Left lung (tissue), 10 donors: ENCODE measurements around the gene SPOP. TPM values are rescaled to one million over a fixed set of nuclear protein-coding genes. Genes with fewer than 3 reads are reported as not detected.
"Not testable (repeated sequence)": the region's sequence is repeated elsewhere in the genome, so short reads cannot be mapped to it uniquely, and the experiment has no call there.

Experiments used
- ATAC-seq: fragments of 200-7000 bp; cut with Tn5 transposase; one replicate; pipeline ENCODE4 v1.9.1; 2020; ENCODE audit warnings: moderate library complexity
- DNase-seq, 4 donors: peaks; one replicate each; pipeline ENCODE4 v3.0.0-alpha.2; 2013 to 2020
- H3K27ac ChIP-seq, 2 donors: fragments of 200-600 bp; sonication (generic) in 1 of 2; one replicate each; pipeline versions ENCODE4 v1.5.0 to v1.8.0; 2020 to 2021
- H3K27me3 ChIP-seq, 2 donors: fragments of 200-600 bp; sonication (generic) in 1 of 2; one replicate each; pipeline versions ENCODE4 v1.5.0 to v1.8.0; 2020 to 2021
- H3K36me3 ChIP-seq, 2 donors: fragments of 200-600 bp; sonication (generic) in 1 of 2; one replicate each; pipeline versions ENCODE4 v1.5.0 to v1.8.0; 2020 to 2021
- H3K4me1 ChIP-seq, 2 donors: fragments of 200-600 bp; one replicate each; pipeline ENCODE4 v1.8.0; 2021
- H3K4me3 ChIP-seq, 2 donors: fragments of 200-600 bp; sonication (generic) in 1 of 2; one replicate each; pipeline versions ENCODE4 v1.5.0 to v1.8.0; 2020 to 2021; ENCODE audit warnings: mild to moderate bottlenecking in 1 of 2
- H3K9me3 ChIP-seq, 2 donors: fragments of 200-600 bp; sonication (generic) in 1 of 2; one replicate each; pipeline versions ENCODE4 v1.5.0 to v1.8.0; 2020 to 2021
- intact Hi-C, 2 donors: fragments of 100-400 bp; cut with DNase I; formaldehyde crosslinking; loops; one replicate each; pipeline versions ENCODE4 v1.11.2 to v1.14.2; 2022
- polyA plus RNA-seq, 6 donors: library from polyadenylated mRNA; unstranded; fragments of 120-200 nt; gene quantifications; one replicate each; pipeline ENCODE4 v1.2.1, GENCODE V29; 2013; ENCODE audit not compliant: insufficient read length in 6 of 6
- total RNA-seq, 2 donors: library from RNA; stranded (reverse); fragmentation: NEBNext Ultra II Directional; extraction: Animal tissue kit (Norgen Biotek cat#: 25700); gene quantifications; one replicate each; pipeline ENCODE4 v1.2.1, GENCODE V29; 2021
- TF ChIP-seq, protein P1 (sequence below), 2 donors: fragments of 200-600 bp; sonication (generic) in 1 of 2; IDR thresholded peaks; one replicate each; pipeline versions ENCODE4 v1.5.0 to v1.8.0; 2021; ENCODE audit warnings: antibody characterized with exemption in 2 of 2
- donor health status: DM: no; HTN: yes; CAD: no.
- donor health status: DM: no; HTN: no; CAD: no.

The SPOP gene
- total and polyA plus RNA-seq, 8 donors, result 68.7 to 89.6 (median 79.1) TPM

DNA sequence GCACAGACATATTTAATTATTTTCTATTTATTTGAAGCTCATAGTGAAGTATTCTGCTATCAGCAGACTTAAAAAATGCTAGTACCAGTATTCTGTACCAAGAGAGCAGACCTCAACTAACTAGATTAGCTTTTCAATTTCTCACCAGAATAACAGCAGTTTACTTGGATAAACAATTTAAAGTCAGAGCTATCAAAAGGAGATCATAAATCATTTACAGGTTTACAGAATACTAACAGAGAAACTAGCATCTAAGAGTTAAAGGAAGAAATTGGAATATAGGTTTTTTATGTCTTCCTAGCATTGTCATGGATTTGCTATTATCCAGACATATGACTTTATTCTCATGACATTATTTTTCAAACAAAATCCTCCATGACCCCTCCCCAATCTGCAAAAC is 3.4 kb downstream of the SPOP start:
- H3K4me1 ChIP-seq, result peaks cover 18 to 78% of the 10 kb centered on the region in 2 donors
- H3K9me3 ChIP-seq, result no peaks in the 10 kb centered on the region
- TF ChIP-seq, protein P1, sequence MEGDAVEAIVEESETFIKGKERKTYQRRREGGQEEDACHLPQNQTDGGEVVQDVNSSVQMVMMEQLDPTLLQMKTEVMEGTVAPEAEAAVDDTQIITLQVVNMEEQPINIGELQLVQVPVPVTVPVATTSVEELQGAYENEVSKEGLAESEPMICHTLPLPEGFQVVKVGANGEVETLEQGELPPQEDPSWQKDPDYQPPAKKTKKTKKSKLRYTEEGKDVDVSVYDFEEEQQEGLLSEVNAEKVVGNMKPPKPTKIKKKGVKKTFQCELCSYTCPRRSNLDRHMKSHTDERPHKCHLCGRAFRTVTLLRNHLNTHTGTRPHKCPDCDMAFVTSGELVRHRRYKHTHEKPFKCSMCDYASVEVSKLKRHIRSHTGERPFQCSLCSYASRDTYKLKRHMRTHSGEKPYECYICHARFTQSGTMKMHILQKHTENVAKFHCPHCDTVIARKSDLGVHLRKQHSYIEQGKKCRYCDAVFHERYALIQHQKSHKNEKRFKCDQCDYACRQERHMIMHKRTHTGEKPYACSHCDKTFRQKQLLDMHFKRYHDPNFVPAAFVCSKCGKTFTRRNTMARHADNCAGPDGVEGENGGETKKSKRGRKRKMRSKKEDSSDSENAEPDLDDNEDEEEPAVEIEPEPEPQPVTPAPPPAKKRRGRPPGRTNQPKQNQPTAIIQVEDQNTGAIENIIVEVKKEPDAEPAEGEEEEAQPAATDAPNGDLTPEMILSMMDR (IDR thresholded peaks at IDR 0.05), result no peak
- H3K27me3 ChIP-seq, result no peaks in the 10 kb centered on the region
- no peak for ATAC-seq
- H3K36me3 ChIP-seq, result peaks cover 0 to 10% of the 10 kb centered on the region in 2 donors
- H3K27ac ChIP-seq, result peak overlapping the region in 1 of 2 donors; percentile 16
- no peak for DNase-seq
- H3K4me3 ChIP-seq, result no peak overlapping the region
- intact Hi-C loops, result no loop called here

DNA sequence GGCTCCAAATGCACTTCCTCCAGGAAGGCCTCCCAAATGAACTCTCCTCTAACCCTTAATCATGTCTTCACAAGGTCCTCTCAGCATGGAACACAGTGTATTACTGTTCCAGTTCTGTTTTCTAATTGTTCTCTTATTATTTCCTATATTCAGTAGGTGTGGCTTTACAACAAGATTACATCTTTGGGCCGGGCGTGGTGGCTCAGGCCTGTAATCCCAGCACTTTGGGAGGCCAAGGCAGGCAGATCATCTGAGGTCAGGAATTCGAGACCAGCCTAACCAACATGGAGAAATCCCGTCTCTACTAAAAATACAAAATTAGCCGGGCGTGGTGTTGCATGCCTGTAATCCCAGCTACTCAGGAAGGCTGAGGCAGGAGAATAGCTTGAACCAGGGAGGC is 4.2 kb downstream of the SPOP start:
- Histone ChIP-seq H3K36me3 (peaks cover 0 to 10% of the 10 kb centered on the region in 2 donors), H3K27ac (peak overlapping the region in 1 of 2 donors; percentile 16), H3K4me1 (peaks cover 18 to 80% of the 10 kb centered on the region in 2 donors)
- H3K9me3 ChIP-seq, ATAC-seq, H3K27me3 ChIP-seq, H3K4me3 ChIP-seq, DNase-seq, intact Hi-C loops: not testable (repeated sequence)

DNA sequence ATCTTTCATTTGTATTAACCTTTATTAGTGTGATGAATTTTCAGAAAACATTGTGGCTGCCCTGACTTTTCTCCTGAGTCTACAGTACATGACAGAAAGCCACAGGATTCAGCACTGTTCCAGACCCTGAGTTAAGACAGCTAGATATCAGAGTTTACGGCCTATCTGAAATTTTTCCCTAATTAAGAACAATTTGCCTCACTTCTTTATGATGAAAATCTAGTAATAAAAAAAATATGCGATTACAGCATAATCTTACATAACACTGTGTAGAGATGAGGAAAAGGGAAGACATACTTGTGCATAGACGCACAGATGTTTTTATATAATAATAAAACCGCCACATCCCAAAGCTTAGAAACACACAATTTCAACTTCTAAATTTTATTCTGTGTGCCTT is 7.3 kb downstream of the SPOP start:
- ATAC-seq (no peak), DNase-seq (no peak)
- H3K4me1 ChIP-seq, result peaks cover 18 to 76% of the 10 kb centered on the region in 2 donors
- intact Hi-C loops, result no loop called here
- H3K36me3 ChIP-seq, result peaks cover 0 to 12% of the 10 kb centered on the region in 2 donors
- no peak overlapping the region for H3K4me3 ChIP-seq
- H3K9me3 ChIP-seq, result no peaks in the 10 kb centered on the region
- TF ChIP-seq, protein P1 (IDR thresholded peaks at IDR 0.05), result no peak
- peak overlapping the region in 1 of 2 donors; percentile 33 for H3K27ac ChIP-seq
- H3K27me3 ChIP-seq, result no peaks in the 10 kb centered on the region

DNA sequence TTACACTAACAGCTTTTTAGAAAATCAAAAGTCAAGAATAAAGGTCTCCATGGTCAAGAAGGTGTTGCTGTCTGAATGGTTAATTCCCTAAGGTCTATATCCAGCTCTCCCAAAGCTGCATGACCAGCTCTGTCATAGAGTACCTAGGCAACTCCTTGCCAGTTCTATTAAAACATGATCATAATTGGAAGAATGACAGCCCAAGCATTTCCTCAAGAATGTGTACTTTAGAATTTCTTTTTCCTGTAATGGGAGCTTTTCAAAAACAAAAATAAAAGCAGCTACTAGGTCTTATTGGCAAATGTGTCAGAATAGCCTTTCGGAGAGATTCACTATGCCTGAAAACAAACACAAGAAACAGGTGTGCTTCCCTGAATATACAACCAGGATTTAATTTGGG is 7.9 kb downstream of the SPOP start:
- no peak overlapping the region for H3K4me3 ChIP-seq
- H3K27ac ChIP-seq, result peak overlapping the region in 1 of 2 donors; percentile 5
- peaks cover 12 to 72% of the 10 kb centered on the region in 2 donors for H3K4me1 ChIP-seq
- H3K36me3 ChIP-seq, result peaks cover 0 to 12% of the 10 kb centered on the region in 2 donors
- peak; percentile 62 for ATAC-seq
- DNase-seq, result no peak
- TF ChIP-seq, protein P1 (IDR thresholded peaks at IDR 0.05), result no peak
- H3K27me3 ChIP-seq, result no peaks in the 10 kb centered on the region
- intact Hi-C loops, result no loop called here
- H3K9me3 ChIP-seq, result no peaks in the 10 kb centered on the region

DNA sequence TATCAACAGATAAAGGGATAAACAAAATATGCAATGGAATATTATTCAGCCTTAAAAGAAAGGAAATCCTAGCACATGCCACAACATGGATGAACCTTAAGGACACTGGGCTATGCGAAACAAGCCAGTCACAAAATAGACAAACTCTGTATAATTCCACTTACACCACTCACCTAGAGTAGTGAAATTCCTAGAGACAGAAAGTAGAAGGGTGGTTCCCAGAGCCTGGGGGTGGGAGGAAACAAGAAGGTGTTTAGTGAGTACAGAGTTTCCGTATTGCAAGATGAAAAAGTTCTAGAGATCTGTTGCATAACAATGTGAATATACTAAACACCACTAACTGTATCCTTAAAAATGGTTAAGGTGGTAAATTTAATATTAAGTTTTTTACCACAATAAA is 10.0 kb downstream of the SPOP start:
- Histone ChIP-seq H3K27me3 (no peaks in the 10 kb centered on the region), H3K27ac (peak overlapping the region; percentile 36 to 53), H3K9me3 (no peaks in the 10 kb centered on the region), H3K36me3 (peaks cover 0 to 7% of the 10 kb centered on the region in 2 donors), H3K4me3 (no peak overlapping the region), H3K4me1 (peaks cover 22 to 68% of the 10 kb centered on the region in 2 donors)
- TF ChIP-seq, protein P1 (IDR thresholded peaks at IDR 0.05), result no peak
- no peak for DNase-seq
- peak; percentile 86 for ATAC-seq
- intact Hi-C loops, result no loop called here

DNA sequence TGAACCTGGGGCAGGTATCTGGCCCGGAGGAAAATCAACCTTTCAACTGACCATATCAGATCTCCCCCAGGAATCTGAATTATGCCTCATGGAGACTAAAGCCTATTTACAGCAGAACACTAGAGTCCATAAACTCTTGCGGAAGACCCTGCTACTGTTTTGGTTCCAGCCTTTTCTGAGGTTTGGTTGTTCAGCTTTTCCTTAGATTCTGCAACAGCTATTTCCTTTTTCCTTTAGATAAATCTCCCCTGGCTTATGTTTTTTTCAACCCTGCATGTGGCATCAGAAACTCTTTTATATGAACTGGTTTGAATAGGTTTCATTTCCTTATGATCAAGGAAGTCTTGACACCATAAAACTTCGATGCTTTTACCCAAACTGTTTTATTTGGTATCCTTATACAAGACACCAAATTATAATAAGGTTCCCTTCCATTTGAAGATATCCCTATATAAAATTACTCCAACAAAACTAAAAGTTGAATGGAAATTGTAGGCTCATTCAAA is 13.1 kb downstream of the SPOP start:
- ATAC-seq (no peak), DNase-seq (no peak)
- peaks cover 0 to 2% of the 10 kb centered on the region in 2 donors for H3K36me3 ChIP-seq
- no peak overlapping the region for H3K4me3 ChIP-seq
- intact Hi-C loops, result no loop called here
- TF ChIP-seq, protein P1 (IDR thresholded peaks at IDR 0.05), result no peak
- no peaks in the 10 kb centered on the region for H3K9me3 ChIP-seq
- no peaks in the 10 kb centered on the region for H3K27me3 ChIP-seq
- no peak overlapping the region for H3K27ac ChIP-seq
- H3K4me1 ChIP-seq, result peaks cover 17 to 40% of the 10 kb centered on the region in 2 donors
